HepG2 (cell line): ENCODE data around the gene NTMT1. TPM values are rescaled to one million over a fixed set of nuclear protein-coding genes. Genes with fewer than 3 reads are reported as not detected.

Experiments
- KDM5B ChIP-seq: sonication (generic); formaldehyde crosslinking; IDR thresholded peaks from 2 replicates; pipeline ENCODE4 v1.4.0; 2020; ENCODE audit warnings: missing genetic modification reagents, mild to moderate bottlenecking, borderline replicate concordance
- PHF21A ChIP-seq: sonication (generic); formaldehyde crosslinking; IDR thresholded peaks from 2 replicates; pipeline ENCODE4 v1.5.0; 2020; ENCODE audit warnings: mild to moderate bottlenecking, missing genetic modification reagents
- TAF1 ChIP-seq: sonication (generic); formaldehyde crosslinking; IDR thresholded peaks from 2 replicates; pipeline ENCODE4 v1.4.0; 2020; ENCODE audit warnings: missing genetic modification reagents
- ZFP36L2 ChIP-seq: sonication (generic); formaldehyde crosslinking; IDR thresholded peaks from 2 replicates; pipeline ENCODE4 v1.4.0; 2020; ENCODE audit warnings: missing genetic modification reagents
- ZNF160 ChIP-seq: sonication (generic); formaldehyde crosslinking; IDR thresholded peaks from 2 replicates; pipeline ENCODE4 v1.8.0; 2022; ENCODE audit warnings: mild to moderate bottlenecking, inconsistent platforms, missing genetic modification reagents
- ZNF543 ChIP-seq: sonication (generic); formaldehyde crosslinking; IDR thresholded peaks from 2 replicates; pipeline ENCODE4 v1.4.0; 2020; ENCODE audit warnings: mild to moderate bottlenecking, missing genetic modification reagents
- polyA plus RNA-seq, 8 experiments: library from polyadenylated mRNA; depleted of rRNA in 3 of 8; stranded (reverse) in 7 of 8; unstranded in 1 of 8; fragments of >200 nt; fragmentation: Illumina TruSeq in 4 of 8; extraction: Trizol in 4 of 8; gene quantifications; 2 replicates each; pipeline versions ENCODE4 v1.2.1 to v1.2.3, GENCODE V29; 2011 to 2016; ENCODE audit warnings: low read depth in 4 of 8, missing spikeins in 1 of 8, mixed read lengths in 1 of 8; ENCODE audit not compliant: insufficient read depth in 1 of 8
- total RNA-seq, 5 experiments: library from RNA; depleted of rRNA; stranded (reverse); fragments of >200 nt; fragmentation: Illumina TruSeq; extraction: Trizol; gene quantifications; 2 replicates each; pipeline ENCODE4 v1.2.3, GENCODE V29; 2016; ENCODE audit warnings: low read depth in 1 of 5
- TF ChIP-seq, protein P1 (sequence below): sonication (generic); formaldehyde crosslinking; IDR thresholded peaks from 2 replicates; pipeline ENCODE4 v1.4.0; 2020; ENCODE audit warnings: missing genetic modification reagents, borderline replicate concordance
- TF ChIP-seq, protein P2 (sequence below): sonication (generic); formaldehyde crosslinking; IDR thresholded peaks from 2 replicates; pipeline ENCODE4 v1.5.0; 2020; ENCODE audit warnings: missing genetic modification reagents, mild to moderate bottlenecking, borderline replicate concordance
- TF ChIP-seq, protein P3 (sequence below): sonication (generic); formaldehyde crosslinking; IDR thresholded peaks from one replicate; pipeline ENCODE4 v1.5.1; 2020; ENCODE audit warnings: mild to moderate bottlenecking, missing genetic modification reagents; ENCODE audit errors: not compliant biosample characterization
- TF ChIP-seq, protein P4 (sequence below): IDR thresholded peaks from 2 replicates; pipeline ENCODE4 v1.6.1; 2016; ENCODE audit warnings: missing biosample characterization, missing genetic modification reagents, low read depth

NTMT1 gene
- total and polyA plus RNA-seq, 2 of the 13 experiments (the other 11 are each of a cell fraction or from before 2014, with no cell fraction given): 49.1 to 53.8 TPM

DNA sequence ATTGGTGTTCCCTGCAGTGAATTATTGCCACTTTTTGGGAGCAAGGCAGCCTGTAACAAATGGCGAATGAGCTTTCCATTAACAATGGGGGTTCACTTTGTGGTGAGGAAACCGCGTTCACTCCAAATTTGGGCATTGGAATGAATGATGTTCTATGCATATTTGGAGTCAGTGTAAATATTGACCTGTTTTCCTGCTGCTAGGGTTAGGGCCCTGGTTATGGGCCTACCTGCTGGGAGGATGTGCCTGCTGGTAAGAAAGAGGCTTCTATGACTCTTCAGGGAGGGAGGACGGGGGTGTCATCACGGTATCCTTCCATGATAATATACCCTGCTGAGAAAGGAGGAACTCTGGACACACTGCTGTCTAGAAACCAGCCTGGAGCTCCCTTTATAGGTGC lies 34.0 kb upstream of the NTMT1 start (continued):
- TF ChIP-seq, protein P1, sequence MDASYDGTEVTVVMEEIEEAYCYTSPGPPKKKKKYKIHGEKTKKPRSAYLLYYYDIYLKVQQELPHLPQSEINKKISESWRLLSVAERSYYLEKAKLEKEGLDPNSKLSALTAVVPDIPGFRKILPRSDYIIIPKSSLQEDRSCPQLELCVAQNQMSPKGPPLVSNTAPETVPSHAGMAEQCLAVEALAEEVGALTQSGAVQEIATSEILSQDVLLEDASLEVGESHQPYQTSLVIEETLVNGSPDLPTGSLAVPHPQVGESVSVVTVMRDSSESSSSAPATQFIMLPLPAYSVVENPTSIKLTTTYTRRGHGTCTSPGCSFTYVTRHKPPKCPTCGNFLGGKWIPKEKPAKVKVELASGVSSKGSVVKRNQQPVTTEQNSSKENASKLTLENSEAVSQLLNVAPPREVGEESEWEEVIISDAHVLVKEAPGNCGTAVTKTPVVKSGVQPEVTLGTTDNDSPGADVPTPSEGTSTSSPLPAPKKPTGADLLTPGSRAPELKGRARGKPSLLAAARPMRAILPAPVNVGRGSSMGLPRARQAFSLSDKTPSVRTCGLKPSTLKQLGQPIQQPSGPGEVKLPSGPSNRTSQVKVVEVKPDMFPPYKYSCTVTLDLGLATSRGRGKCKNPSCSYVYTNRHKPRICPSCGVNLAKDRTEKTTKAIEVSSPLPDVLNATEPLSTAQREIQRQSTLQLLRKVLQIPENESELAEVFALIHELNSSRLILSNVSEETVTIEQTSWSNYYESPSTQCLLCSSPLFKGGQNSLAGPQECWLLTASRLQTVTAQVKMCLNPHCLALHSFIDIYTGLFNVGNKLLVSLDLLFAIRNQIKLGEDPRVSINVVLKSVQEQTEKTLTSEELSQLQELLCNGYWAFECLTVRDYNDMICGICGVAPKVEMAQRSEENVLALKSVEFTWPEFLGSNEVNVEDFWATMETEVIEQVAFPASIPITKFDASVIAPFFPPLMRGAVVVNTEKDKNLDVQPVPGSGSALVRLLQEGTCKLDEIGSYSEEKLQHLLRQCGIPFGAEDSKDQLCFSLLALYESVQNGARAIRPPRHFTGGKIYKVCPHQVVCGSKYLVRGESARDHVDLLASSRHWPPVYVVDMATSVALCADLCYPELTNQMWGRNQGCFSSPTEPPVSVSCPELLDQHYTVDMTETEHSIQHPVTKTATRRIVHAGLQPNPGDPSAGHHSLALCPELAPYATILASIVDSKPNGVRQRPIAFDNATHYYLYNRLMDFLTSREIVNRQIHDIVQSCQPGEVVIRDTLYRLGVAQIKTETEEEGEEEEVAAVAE (CRISPR knock-in tag): no peak
- TF ChIP-seq ZNF543 (CRISPR knock-in tag) (no peak), ZNF160 (CRISPR knock-in tag) (no peak), KDM5B (CRISPR knock-in tag) (no peak), TAF1 (no peak), PHF21A (no peak), ZFP36L2 (CRISPR knock-in tag) (no peak)
- TF ChIP-seq, protein P2, sequence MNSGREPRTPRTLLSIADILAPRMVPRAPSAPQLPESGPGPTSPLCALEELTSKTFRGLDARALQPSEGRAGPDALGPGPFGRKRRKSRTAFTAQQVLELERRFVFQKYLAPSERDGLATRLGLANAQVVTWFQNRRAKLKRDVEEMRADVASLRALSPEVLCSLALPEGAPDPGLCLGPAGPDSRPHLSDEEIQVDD (CRISPR knock-in tag): no peak
- TF ChIP-seq, protein P3, sequence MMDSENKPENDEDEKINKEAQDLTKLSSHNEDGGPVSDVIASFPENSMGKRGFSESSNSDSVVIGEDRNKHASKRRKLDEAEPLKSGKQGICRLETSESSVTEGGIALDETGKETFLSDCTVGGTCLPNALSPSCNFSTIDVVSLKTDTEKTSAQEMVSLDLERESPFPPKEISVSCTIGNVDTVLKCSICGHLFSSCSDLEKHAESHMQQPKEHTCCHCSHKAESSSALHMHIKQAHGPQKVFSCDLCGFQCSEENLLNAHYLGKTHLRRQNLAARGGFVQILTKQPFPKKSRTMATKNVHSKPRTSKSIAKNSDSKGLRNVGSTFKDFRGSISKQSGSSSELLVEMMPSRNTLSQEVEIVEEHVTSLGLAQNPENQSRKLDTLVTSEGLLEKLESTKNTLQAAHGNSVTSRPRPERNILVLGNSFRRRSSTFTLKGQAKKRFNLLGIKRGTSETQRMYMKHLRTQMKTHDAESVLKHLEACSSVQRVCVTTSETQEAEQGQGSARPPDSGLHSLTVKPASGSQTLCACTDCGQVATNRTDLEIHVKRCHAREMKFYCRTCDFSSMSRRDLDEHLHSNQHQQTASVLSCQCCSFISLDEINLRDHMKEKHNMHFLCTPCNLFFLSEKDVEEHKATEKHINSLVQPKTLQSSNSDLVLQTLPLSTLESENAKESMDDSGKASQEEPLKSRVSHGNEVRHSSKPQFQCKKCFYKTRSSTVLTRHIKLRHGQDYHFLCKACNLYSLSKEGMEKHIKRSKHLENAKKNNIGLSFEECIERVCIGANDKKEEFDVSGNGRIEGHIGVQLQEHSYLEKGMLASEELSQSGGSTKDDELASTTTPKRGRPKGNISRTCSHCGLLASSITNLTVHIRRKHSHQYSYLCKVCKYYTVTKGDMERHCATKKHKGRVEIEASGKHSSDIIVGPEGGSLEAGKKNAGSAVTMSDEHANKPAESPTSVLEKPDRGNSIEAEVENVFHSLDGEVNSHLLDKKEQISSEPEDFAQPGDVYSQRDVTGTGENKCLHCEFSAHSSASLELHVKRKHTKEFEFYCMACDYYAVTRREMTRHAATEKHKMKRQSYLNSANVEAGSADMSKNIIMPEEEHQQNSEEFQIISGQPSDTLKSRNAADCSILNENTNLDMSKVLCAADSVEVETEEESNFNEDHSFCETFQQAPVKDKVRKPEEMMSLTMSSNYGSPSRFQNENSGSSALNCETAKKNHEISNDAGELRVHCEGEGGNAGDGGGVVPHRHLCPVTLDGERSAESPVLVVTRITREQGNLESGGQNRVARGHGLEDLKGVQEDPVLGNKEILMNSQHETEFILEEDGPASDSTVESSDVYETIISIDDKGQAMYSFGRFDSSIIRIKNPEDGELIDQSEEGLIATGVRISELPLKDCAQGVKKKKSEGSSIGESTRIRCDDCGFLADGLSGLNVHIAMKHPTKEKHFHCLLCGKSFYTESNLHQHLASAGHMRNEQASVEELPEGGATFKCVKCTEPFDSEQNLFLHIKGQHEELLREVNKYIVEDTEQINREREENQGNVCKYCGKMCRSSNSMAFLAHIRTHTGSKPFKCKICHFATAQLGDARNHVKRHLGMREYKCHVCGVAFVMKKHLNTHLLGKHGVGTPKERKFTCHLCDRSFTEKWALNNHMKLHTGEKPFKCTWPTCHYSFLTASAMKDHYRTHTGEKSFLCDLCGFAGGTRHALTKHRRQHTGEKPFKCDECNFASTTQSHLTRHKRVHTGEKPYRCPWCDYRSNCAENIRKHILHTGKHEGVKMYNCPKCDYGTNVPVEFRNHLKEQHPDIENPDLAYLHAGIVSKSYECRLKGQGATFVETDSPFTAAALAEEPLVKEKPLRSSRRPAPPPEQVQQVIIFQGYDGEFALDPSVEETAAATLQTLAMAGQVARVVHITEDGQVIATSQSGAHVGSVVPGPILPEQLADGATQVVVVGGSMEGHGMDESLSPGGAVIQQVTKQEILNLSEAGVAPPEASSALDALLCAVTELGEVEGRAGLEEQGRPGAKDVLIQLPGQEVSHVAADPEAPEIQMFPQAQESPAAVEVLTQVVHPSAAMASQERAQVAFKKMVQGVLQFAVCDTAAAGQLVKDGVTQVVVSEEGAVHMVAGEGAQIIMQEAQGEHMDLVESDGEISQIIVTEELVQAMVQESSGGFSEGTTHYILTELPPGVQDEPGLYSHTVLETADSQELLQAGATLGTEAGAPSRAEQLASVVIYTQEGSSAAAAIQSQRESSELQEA (CRISPR knock-in tag): no peak
- TF ChIP-seq, protein P4, sequence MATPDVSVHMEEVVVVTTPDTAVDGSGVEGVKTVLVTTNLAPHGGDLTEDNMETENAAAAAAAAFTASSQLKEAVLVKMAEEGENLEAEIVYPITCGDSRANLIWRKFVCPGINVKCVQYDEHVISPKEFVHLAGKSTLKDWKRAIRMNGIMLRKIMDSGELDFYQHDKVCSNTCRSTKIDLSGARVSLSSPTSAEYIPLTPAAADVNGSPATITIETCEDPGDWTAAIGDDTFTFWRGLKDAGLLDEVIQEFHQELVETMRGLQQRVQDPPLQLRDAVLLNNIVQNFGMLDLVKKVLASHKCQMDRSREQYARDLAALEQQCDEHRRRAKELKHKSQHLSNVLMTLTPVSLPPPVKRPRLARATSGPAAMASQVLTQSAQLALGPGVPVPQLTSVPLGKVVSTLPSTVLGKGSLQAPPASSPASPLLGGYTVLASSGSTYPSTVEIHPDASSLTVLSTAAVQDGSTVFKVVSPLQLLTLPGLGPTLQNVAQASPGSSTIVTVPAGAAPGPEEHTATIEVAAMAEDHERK: no peak
